IMR-90 (cell line): Measurements from ENCODE around the gene COL18A1. TPM values are rescaled to one million over a fixed set of nuclear protein-coding genes. Genes with fewer than 3 reads are reported as not detected.
A peak's percentile ranks its signal among the peaks of the same experiment; 100 is the strongest.

Experiments used
- ATAC-seq: fragments of 200-7000 bp; cut with Tn5 transposase; 2 replicates; pipeline ENCODE4 v1.9.1; 2020; ENCODE audit warnings: low read depth, mild to moderate bottlenecking, moderate library complexity
- BruUV-seq: library from RNA; stranded (reverse); fragments of 400-500 nt; replicated peaks from 2 replicates; lab custom pipeline; 2021; lab: Mats Ljungman, UMichigan
- CTCF ChIA-PET: fragments of 300-600 bp; formaldehyde crosslinking; extraction: SDS; loops from one replicate; lab custom pipeline; 2021; ENCODE audit warnings: antibody characterized with exemption; lab: Yijun Ruan, JAX
- POLR2A ChIA-PET: fragments of 300-600 bp; sonication (Branson Sonifier 250); formaldehyde crosslinking; loops from one replicate; lab custom pipeline; 2022; ENCODE audit warnings: antibody characterized with exemption; ENCODE audit not compliant: unreplicated experiment; lab: Charles Lee
- DNase-seq: peaks from one replicate; pipeline ENCODE4 v3.0.0; 2013
- H2AFZ ChIP-seq: replicated peaks from 2 replicates; pipeline ENCODE3; 2013; ENCODE audit warnings: low read length, mild to moderate bottlenecking; ENCODE audit not compliant: poor library complexity
- H2AK5ac ChIP-seq: 2 replicates; pipeline ENCODE4 v1.6.1; 2013; ENCODE audit warnings: low read depth, low read length, inconsistent platforms
- H2AK9ac ChIP-seq: replicated peaks from 2 replicates; pipeline ENCODE3; 2013; ENCODE audit warnings: mild to moderate bottlenecking, low read depth, low read length, moderate library complexity; ENCODE audit not compliant: poor library complexity
- H2BK120ac ChIP-seq: 2 replicates; pipeline ENCODE4 v1.6.1; 2013; ENCODE audit warnings: low read depth, low read length, inconsistent platforms
- H2BK15ac ChIP-seq: 3 replicates; pipeline ENCODE4 v1.6.1; 2013; ENCODE audit warnings: low read depth, low read length, inconsistent platforms
- H2BK20ac ChIP-seq: 2 replicates; pipeline ENCODE4 v1.6.1; 2013; ENCODE audit warnings: low read depth, mild to moderate bottlenecking, inconsistent platforms, low read length, moderate library complexity
- H2BK5ac ChIP-seq: 2 replicates; pipeline ENCODE4 v1.6.1; 2013; ENCODE audit warnings: mild to moderate bottlenecking, low read depth, low read length, inconsistent platforms; ENCODE audit not compliant: poor library complexity, severe bottlenecking
- H3K14ac ChIP-seq: replicated peaks from 2 replicates; pipeline ENCODE4 v1.6.1; 2013; ENCODE audit warnings: low read depth, low read length, inconsistent platforms
- H3K18ac ChIP-seq: 2 replicates; pipeline ENCODE4 v1.6.1; 2013; ENCODE audit warnings: low read depth, low read length, control low read depth
- H3K23ac ChIP-seq: 2 replicates; pipeline ENCODE4 v1.6.1; 2013; ENCODE audit warnings: low read depth, low read length, inconsistent platforms
- H3K27ac ChIP-seq: 2 replicates; pipeline ENCODE4 v1.5.1; 2013; ENCODE audit warnings: mild to moderate bottlenecking, control low read depth, low read length; ENCODE audit not compliant: insufficient read depth
- H3K27me3 ChIP-seq: 2 replicates; pipeline ENCODE4 v1.6.1; 2013; ENCODE audit warnings: low read length; ENCODE audit not compliant: control insufficient read depth, insufficient read depth
- H3K36me3 ChIP-seq: 2 replicates; pipeline ENCODE4 v1.6.1; 2013; ENCODE audit warnings: low read length, mixed read lengths; ENCODE audit not compliant: control insufficient read depth, insufficient read depth
- H3K4ac ChIP-seq: 2 replicates; pipeline ENCODE4 v1.6.1; 2013; ENCODE audit warnings: low read depth, low read length, inconsistent platforms
- H3K4me1 ChIP-seq: 2 replicates; pipeline ENCODE4 v1.6.1; 2013; ENCODE audit warnings: low read length, mixed read lengths; ENCODE audit not compliant: control insufficient read depth, insufficient read depth
- H3K4me2 ChIP-seq: 2 replicates; pipeline ENCODE4 v1.6.1; 2013; ENCODE audit warnings: low read depth, mild to moderate bottlenecking, control low read depth, low read length, moderate library complexity
- H3K4me3 ChIP-seq: 2 replicates; pipeline ENCODE4 v1.5.1; 2013; ENCODE audit warnings: low read depth, mild to moderate bottlenecking, control low read depth, low read length, moderate library complexity; ENCODE audit not compliant: insufficient read depth
- H3K56ac ChIP-seq: 2 replicates; pipeline ENCODE4 v1.6.1; 2013; ENCODE audit warnings: low read length, inconsistent platforms; ENCODE audit not compliant: insufficient read depth; ENCODE audit errors: extremely low read depth
- H3K79me1 ChIP-seq, 2 experiments: 2 replicates each; pipeline ENCODE4 v1.6.1; 2013; ENCODE audit warnings: low read length in 2 of 2, inconsistent platforms in 1 of 2, low read depth in 1 of 2
- H3K9ac ChIP-seq: 2 replicates; pipeline ENCODE4 v1.6.1; 2013; ENCODE audit warnings: low read depth, low read length, control low read depth
- H3K9me1 ChIP-seq: 2 replicates; pipeline ENCODE4 v1.6.1; 2013; ENCODE audit warnings: low read length, inconsistent platforms; ENCODE audit not compliant: insufficient read depth
- H3K9me3 ChIP-seq: 2 replicates; pipeline ENCODE4 v1.6.1; 2013; ENCODE audit warnings: low read length; ENCODE audit not compliant: control insufficient read depth, insufficient read depth
- H4K20me1 ChIP-seq: 2 replicates; pipeline ENCODE4 v1.6.1; 2013; ENCODE audit warnings: low read length, inconsistent platforms; ENCODE audit not compliant: insufficient read depth
- H4K5ac ChIP-seq: 2 replicates; pipeline ENCODE4 v1.6.1; 2013; ENCODE audit warnings: mild to moderate bottlenecking, low read depth, low read length, control low read depth
- H4K8ac ChIP-seq, 2 experiments: 2 replicates each; pipeline ENCODE4 v1.6.1; 2013; ENCODE audit warnings: low read depth in 2 of 2, low read length in 2 of 2, control low read depth in 1 of 2, inconsistent platforms in 1 of 2
- H4K91ac ChIP-seq: 2 replicates; pipeline ENCODE4 v1.6.1; 2013; ENCODE audit warnings: low read depth, low read length, inconsistent platforms; ENCODE audit not compliant: insufficient read depth
- BHLHE40 ChIP-seq: fragments of 150-350 bp; IDR thresholded peaks from 2 replicates; pipeline ENCODE4 v1.6.1; 2016; ENCODE audit warnings: mild to moderate bottlenecking, low read depth, low read length
- CHD1 ChIP-seq: IDR thresholded peaks from 2 replicates; pipeline ENCODE4 v1.6.1; 2012; ENCODE audit warnings: low read depth, low read length, improper control_type of control experiment
- POLR2A ChIP-seq: IDR thresholded peaks from 2 replicates; pipeline ENCODE4 v1.6.1; 2012; ENCODE audit warnings: mild to moderate bottlenecking, low read depth, low read length
- RCOR1 ChIP-seq: IDR thresholded peaks from 2 replicates; pipeline ENCODE4 v1.6.1; 2012; ENCODE audit warnings: mild to moderate bottlenecking, low read length, improper control_type of control experiment; ENCODE audit not compliant: insufficient replicate concordance
- RFX5 ChIP-seq: IDR thresholded peaks from 2 replicates; pipeline ENCODE4 v1.8.0; 2012; ENCODE audit warnings: low read depth, mild to moderate bottlenecking, low read length, moderate library complexity
- WGBS, 2 experiments: methylation state at CpG; one replicate each; pipeline versions ENCODE4 v1.1.5 to v1.1.7; 2013; ENCODE audit warnings: missing lambda C conversion rate in 2 of 2; ENCODE audit not compliant: insufficient read length in 1 of 2; ENCODE audit errors: extremely low coverage in 2 of 2; 5-methylcytosine and 5-hydroxymethylcytosine counted together
- dilution Hi-C: fragments of 300-500 bp; cut with HindIII; formaldehyde crosslinking; loops from one replicate; pipeline ENCODE4 v1.14.3; 2018; ENCODE audit warnings: low sequenced_read_pairs; ENCODE audit not compliant: unreplicated experiment
- in situ Hi-C: fragments of 300-500 bp; cut with MboI; formaldehyde crosslinking; loops from 3 replicates; pipeline ENCODE4 v1.14.3; 2019; ENCODE audit warnings: low sequenced_read_pairs, inconsistent platforms, mixed read lengths
- intact Hi-C: fragments of 100-400 bp; cut with micrococcal nuclease; formaldehyde crosslinking; loops from 2 replicates; pipeline ENCODE4 v1.10.0; 2022
- polyA plus RNA-seq, 3 experiments: library from polyadenylated mRNA; depleted of rRNA; stranded (reverse); fragments of >200 nt; gene quantifications; 2 replicates each; pipeline ENCODE4 v1.2.3, GENCODE V29; 2012; ENCODE audit warnings: low replicate concordance in 1 of 3
- total RNA-seq: library from RNA; depleted of rRNA; stranded (reverse); fragments of >200 nt; gene quantifications from 2 replicates; pipeline ENCODE4 v1.2.3, GENCODE V29; 2012

The COL18A1 gene
- total and polyA plus RNA-seq, 2 of the 4 experiments (the other 2 are of a cell fraction): 4.3 to 46.7 TPM

GRCh38 chr21:45410865-45411809, 6.2 kb downstream of the COL18A1 start:
- Histone ChIP-seq H3K9ac (no peak overlapping the region), H2AK9ac (peak overlapping the region; percentile 50), H2AK5ac (peak overlapping the region; percentile 33; the same call in 1 of the 2 replicates), H3K14ac (no peak overlapping the region), H3K79me1 (peaks cover 23 to 93% of the 10 kb centered on the region in 2 experiments), H2BK15ac (no peak overlapping the region), H3K4me1 (peaks cover 17% of the 10 kb centered on the region; the same call in 1 of the 2 replicates), H4K20me1 (peaks cover 99% of the 10 kb centered on the region), H2BK120ac (no peak overlapping the region), H3K18ac (no peak overlapping the region), H4K91ac (no peak overlapping the region), H2BK20ac (no peak overlapping the region), H2BK5ac (no peak overlapping the region), H3K36me3 (peaks cover 9% of the 10 kb centered on the region), H3K27ac (no peak overlapping the region), H3K27me3 (no peaks in the 10 kb centered on the region), H3K23ac (peak overlapping the region; percentile 24; the same call in 1 of the 2 replicates), H3K9me3 (no peaks in the 10 kb centered on the region), H3K56ac (no peak overlapping the region), H2AFZ (peak overlapping the region; percentile 21), H3K4me3 (no peak overlapping the region), H3K4ac (no peak overlapping the region; the same call in 1 of the 2 replicates), H4K8ac (no peak overlapping the region), H3K4me2 (no peak overlapping the region), H3K9me1 (peaks cover 14% of the 10 kb centered on the region), H4K5ac (no peak overlapping the region)
- DNase-seq: no peak
- POLR2A ChIA-PET: no interaction called here
- intact Hi-C loops: no loop called here
- TF ChIP-seq RCOR1 (no peak), RFX5 (no peak), POLR2A (no peak), CHD1 (no peak), BHLHE40 (no peak)
- dilution Hi-C loops: no loop called here
- no peak for ATAC-seq
- CTCF ChIA-PET: interaction anchor here (0.9 kb wide), 1 partner anchor 270 kb away, joined by 3 read pairs; no protein-coding TSS in a partner anchor
- WGBS, 2 experiments: 84% methylated on average over 13 of the region's 31 CpGs; no CpG with 5 or more reads in 1 of the 2 experiments
- no TSS peak for BruUV-seq
- in situ Hi-C loops: no loop called here
